HG02870 (cell line): ENCODE data around the gene SLC27A1.
A peak's percentile ranks its signal among the peaks of the same experiment; 100 is the strongest.
"Not testable (repeated sequence)": the region's sequence is repeated elsewhere in the genome, so short reads cannot be mapped to it uniquely, and the experiment has no call there.

Experiments used
- ATAC-seq: cut with Tn5 transposase; IDR thresholded peaks from one replicate; pipeline ENCODE4 v1.9.1; 2021; ENCODE audit warnings: mild to moderate bottlenecking, moderate library complexity; ENCODE audit not compliant: unreplicated experiment

SLC27A1 gene

DNA sequence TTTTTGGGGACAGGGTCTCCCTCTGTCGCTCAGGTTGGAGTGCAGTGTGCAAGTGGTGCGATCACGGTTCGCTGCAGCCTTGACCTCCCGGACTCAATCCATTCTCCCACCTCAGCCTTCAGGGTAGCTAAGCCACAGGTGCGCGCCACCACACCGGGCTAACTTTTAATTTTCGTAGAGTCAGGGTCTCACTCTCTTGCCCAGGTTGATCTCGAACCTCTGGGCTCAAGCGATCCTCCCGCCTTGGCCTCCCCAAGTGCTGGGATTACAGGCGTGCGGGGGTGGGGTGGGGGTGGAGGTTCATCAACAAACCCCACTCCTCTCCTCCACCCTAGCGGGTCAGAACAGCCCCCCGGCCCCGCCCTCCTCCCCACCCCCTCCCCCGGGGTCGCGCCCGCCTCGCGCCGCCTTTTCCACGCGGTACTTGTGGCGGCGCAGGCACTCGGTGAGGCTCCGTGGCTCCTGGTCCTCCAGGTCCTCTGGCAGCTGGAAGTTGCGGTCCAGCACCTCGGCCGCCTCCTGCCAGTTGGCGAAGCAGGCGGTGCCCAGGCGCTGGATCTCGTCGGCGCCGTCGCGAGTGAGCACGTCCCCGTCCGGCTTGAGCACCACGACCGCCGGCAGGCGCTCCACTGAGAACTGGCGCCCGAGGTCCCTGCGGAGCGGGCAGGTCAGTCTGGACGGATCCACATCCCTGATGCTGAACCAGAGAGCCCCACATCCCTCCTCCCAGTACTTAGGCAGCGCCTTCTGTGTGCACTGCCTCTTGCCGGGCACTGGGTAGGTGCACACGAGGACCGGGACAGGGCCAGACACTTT lies 14.8 kb upstream of the SLC27A1 start:
- no peak for ATAC-seq

- ATAC-seq = no peak
These were observed 14.2 kb upstream of the SLC27A1 start for GRCh38 chr19:17456127-17456526.

GRCh38 chr19:17457616-17458015 lies 12.7 kb upstream of the SLC27A1 start:
- ATAC-seq = no peak

DNA sequence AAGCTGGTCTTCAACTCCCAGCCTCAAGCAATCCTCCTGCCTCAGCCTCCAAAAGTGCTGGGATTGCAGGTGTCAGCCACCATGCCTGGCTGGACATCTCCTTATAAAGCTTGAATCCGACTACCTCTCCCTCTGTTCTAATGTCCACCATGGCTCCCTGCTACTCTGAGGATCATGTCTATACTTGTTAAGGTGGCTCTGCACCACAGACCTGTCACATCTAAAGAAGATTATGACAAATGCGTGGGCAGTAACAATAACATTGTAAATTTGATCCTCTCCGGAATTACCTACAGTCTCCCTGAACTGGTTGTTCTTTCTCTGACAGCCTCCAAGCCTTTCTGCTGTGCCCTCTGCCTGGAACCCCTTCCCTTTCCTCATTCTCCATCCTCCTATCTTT lies 11.4 kb upstream of the SLC27A1 start:
- ATAC-seq = no peak

GRCh38 chr19:17460372-17461230 lies 9.7 kb upstream of the SLC27A1 start, which contains the start of gene NXNL1:
NXNL1 (minus strand) TSS chr19:17460926; CDS start chr19:17460869, 57 bp downstream.
- no peak for ATAC-seq

DNA sequence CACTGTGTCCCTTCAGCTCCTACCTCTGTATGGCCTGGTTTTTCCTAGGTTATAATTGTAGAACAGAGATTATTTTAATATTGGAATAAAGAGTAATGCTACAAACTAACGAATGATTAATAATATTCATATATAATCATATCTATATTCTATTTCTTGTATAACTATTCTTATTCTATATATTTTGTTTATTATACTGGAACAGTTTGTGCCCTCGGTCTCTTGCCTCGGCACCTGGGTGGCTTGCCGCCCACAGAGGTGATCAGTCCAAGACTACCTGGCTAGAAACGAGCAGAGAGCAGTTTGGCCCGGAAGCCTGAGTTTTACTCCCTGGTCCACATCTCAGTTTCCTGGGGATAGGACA lies 3.9 kb upstream of the SLC27A1 start:
- ATAC-seq = no peak

- no peak for ATAC-seq
These were observed 2.6 kb upstream of the SLC27A1 start for GRCh38 chr19:17467471-17468301.

GRCh38 chr19:17468302-17469091 lies 1.8 kb upstream of the SLC27A1 start:
- ATAC-seq = no peak

DNA sequence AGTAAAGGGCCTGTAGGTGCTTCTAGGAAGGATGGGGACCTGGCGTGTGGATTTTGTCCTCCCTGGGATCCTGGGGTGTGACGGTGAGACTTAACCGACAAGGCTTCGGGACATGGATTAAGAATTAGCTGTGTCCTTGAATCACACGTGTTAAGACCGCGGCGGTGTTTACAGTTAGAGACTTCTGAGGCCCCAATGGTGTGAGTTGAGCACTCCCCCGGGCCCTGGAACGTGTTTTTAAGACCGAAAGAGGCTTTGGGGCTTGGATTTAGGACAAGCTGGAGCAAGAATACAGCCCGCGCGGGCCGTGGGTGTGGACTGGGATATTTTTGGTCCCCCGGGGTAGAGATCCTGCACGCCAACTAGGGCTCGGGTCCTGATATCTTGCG lies 1.2 kb upstream of the SLC27A1 start:
- ATAC-seq = no peak

DNA sequence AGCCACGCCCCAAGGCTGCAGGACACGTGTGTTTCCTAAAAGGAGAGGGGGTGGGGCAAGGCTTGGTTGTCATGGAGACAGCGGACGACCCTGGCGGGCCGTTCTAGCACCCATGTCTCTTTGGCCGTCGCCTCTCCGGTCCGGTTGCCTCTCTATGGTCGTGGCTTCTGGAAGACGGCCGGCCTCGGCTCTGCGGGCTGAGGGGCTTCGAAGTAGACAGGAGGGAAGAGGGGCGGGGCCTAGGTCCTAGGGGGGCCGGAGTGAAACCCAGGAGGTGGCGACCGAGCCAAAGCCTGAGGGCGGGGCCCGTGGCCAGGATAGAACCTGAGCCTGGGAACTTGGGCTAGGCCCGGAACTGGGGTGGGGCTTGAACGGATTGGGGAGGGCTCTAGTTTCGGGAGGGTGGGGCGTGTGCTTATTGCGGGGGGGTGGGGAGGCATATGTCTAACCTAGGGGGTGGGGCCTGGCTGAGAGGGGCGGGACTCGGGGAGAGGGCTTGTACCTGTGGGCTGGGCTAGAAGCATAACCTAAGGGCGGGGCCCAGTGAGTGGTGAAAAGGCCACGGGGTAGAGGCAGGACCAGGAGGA lies 750 bp upstream of the SLC27A1 start:
- peak; percentile 55 for ATAC-seq

- no peak for ATAC-seq
These were observed 1.2 kb downstream of the SLC27A1 start for GRCh38 chr19:17471410-17472125.

- ATAC-seq = no peak
These were observed 2.7 kb downstream of the SLC27A1 start for GRCh38 chr19:17473041-17473440.

DNA sequence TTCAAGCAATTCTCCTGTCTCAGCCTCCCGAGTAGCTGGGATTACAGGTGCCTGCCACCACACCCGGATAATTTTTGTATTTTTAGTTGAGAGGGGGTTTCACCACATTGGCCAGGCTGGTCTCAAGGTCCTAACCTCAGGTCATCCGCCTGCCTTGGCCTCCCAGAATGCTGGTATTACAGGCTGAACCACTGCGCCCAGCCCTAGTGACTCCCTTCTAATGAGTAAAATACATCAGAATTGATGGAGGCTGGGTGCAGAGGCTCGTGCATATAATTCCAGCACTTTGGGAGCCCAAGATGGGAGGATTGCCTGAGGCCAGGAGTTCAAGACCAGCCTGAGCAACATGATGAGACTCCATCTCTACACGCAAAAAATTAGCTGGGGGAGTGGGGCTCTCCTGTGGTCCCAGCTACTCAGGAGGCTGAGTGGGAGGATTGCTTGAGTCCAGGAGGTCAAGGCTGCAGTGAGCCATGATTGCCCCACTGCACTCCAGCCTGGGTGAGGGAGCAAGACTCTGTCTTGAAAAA lies 4.8 kb downstream of the SLC27A1 start:
- ATAC-seq = not testable (repeated sequence)

GRCh38 chr19:17475541-17476115 lies 5.3 kb downstream of the SLC27A1 start:
- ATAC-seq = no peak

- no peak for ATAC-seq
These were observed 9.0 kb downstream of the SLC27A1 start for GRCh38 chr19:17479325-17479791.

- ATAC-seq = no peak
These were observed 11.7 kb downstream of the SLC27A1 start for GRCh38 chr19:17481986-17482385.

DNA sequence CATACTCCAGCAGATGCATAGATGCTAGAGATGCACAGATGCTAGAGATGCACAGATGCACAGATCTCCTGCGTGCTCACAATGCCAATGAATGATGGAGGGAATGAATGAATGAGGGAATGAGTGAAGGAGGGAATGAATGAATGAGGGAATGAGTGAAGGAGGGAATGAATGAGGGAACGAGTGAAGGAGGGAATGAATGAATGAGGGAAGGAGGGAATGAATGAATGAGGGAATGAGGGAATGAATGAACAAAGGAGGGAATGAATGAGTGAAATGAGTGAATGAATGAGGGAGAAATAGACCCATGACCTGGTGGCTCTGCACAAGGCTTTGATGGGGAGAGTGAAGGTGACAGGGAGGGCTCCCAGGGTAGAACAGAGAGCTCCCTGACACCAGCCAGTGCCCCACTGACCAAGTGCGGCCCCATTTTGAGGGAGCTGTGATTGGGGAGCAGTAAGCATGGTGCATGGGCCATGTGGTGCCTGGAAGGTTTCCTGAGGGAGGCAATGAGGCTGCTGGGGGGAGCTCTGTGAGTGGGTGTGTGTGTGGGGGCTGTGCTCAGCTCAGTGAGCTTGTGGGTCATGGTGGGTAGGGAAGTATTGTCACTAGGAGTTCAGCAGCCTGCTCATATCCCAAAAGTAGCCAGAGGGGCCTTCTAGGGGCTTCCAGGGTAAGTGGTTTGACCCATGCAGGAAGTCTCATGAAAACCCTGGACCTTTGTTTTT lies 12.7 kb downstream of the SLC27A1 start:
- no peak for ATAC-seq

- no peak for ATAC-seq
These were observed 13.3 kb downstream of the SLC27A1 start for GRCh38 chr19:17483605-17484002.
